Right atrium auricular region (tissue), 2 donors: ENCODE measurements around the gene LIME1. TPM values are rescaled to one million over a fixed set of nuclear protein-coding genes. Genes with fewer than 3 reads are reported as not detected.

ENCODE experiments used
- DNase-seq: peaks from one replicate; pipeline ENCODE4 v3.0.0-alpha.2; 2019; ENCODE audit warnings: low spot score
- H3K27ac ChIP-seq, 2 donors: fragments of 200-600 bp; sonication (generic); 1 replicate in 1 of 2; 2 replicates in 1 of 2; pipeline ENCODE4 v1.5.1; 2016 to 2019
- H3K27me3 ChIP-seq, 2 donors: fragments of 200-600 bp; sonication (generic); one replicate each; pipeline versions ENCODE4 v1.5.1 to v1.6.0; 2017 to 2019
- H3K36me3 ChIP-seq: fragments of 200-600 bp; sonication (generic); one replicate; pipeline ENCODE4 v1.5.1; 2016
- H3K4me1 ChIP-seq, 2 donors: fragments of 200-600 bp; sonication (generic); one replicate each; pipeline versions ENCODE4 v1.5.1 to v1.6.0; 2017 to 2019
- H3K4me3 ChIP-seq, 2 donors: fragments of 200-600 bp; sonication (generic); 1 replicate in 1 of 2; 2 replicates in 1 of 2; pipeline ENCODE4 v1.5.1; 2017 to 2019; ENCODE audit warnings: mild to moderate bottlenecking in 1 of 2, moderate library complexity in 1 of 2
- H3K9me3 ChIP-seq, 2 donors: fragments of 200-600 bp; sonication (generic); one replicate each; pipeline ENCODE4 v1.5.1; 2019
- total RNA-seq, 2 donors: library from RNA; depleted of rRNA; stranded (reverse); fragments of >200 nt; gene quantifications; one replicate each; pipeline ENCODE4 v1.1.0, GENCODE V29; 2016
- TF ChIP-seq, protein P1 (sequence below), 2 donors: fragments of 200-600 bp; sonication (generic); IDR thresholded peaks; one replicate each; pipeline ENCODE4 v1.5.1; 2019; ENCODE audit warnings: antibody characterized with exemption in 2 of 2

Gene LIME1
- total RNA-seq, 2 donors from 2014 or later = 2.4 to 2.5 TPM

DNA sequence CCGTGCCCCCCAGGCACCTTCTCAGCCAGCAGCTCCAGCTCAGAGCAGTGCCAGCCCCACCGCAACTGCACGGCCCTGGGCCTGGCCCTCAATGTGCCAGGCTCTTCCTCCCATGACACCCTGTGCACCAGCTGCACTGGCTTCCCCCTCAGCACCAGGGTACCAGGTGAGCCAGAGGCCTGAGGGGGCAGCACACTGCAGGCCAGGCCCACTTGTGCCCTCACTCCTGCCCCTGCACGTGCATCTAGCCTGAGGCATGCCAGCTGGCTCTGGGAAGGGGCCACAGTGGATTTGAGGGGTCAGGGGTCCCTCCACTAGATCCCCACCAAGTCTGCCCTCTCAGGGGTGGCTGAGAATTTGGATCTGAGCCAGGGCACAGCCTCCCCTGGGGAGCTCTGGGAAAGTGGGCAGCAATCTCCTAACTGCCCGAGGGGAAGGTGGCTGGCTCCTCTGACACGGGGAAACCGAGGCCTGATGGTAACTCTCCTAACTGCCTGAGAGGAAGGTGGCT is 39.1 kb upstream of the LIME1 start:
- Histone ChIP-seq H3K4me1 (peaks cover 0 to 52% of the 10 kb centered on the region in 2 donors), H3K36me3 (peaks cover 14% of the 10 kb centered on the region), H3K4me3 (peak overlapping the region in 1 of 2 donors; percentile 37), H3K9me3 (no peaks in the 10 kb centered on the region), H3K27me3 (no peaks in the 10 kb centered on the region), H3K27ac (peak overlapping the region in 1 of 2 donors; percentile 53)
- DNase-seq = no peak
- TF ChIP-seq, protein P1, sequence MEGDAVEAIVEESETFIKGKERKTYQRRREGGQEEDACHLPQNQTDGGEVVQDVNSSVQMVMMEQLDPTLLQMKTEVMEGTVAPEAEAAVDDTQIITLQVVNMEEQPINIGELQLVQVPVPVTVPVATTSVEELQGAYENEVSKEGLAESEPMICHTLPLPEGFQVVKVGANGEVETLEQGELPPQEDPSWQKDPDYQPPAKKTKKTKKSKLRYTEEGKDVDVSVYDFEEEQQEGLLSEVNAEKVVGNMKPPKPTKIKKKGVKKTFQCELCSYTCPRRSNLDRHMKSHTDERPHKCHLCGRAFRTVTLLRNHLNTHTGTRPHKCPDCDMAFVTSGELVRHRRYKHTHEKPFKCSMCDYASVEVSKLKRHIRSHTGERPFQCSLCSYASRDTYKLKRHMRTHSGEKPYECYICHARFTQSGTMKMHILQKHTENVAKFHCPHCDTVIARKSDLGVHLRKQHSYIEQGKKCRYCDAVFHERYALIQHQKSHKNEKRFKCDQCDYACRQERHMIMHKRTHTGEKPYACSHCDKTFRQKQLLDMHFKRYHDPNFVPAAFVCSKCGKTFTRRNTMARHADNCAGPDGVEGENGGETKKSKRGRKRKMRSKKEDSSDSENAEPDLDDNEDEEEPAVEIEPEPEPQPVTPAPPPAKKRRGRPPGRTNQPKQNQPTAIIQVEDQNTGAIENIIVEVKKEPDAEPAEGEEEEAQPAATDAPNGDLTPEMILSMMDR (IDR thresholded peaks at IDR 0.05) = no peak

DNA sequence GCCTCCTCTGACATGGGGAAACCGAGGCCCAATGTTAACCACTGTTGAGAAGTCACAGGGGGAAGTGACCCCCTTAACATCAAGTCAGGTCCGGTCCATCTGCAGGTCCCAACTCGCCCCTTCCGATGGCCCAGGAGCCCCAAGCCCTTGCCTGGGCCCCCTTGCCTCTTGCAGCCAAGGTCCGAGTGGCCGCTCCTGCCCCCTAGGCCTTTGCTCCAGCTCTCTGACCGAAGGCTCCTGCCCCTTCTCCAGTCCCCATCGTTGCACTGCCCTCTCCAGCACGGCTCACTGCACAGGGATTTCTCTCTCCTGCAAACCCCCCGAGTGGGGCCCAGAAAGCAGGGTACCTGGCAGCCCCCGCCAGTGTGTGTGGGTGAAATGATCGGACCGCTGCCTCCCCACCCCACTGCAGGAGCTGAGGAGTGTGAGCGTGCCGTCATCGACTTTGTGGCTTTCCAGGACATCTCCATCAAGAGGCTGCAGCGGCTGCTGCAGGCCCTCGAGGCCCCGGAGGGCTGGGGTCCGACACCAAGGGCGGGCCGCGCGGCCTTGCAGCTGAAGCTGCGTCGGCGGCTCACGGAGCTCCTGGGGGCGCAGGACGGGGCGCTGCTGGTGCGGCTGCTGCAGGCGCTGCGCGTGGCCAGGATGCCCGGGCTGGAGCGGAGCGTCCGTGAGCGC is 38.5 kb upstream of the LIME1 start:
- peaks cover 14% of the 10 kb centered on the region for H3K36me3 ChIP-seq
- TF ChIP-seq, protein P1 (IDR thresholded peaks at IDR 0.05) = no peak
- H3K27ac ChIP-seq = peak overlapping the region in 1 of 2 donors; percentile 56
- peaks cover 0 to 52% of the 10 kb centered on the region in 2 donors for H3K4me1 ChIP-seq
- no peak overlapping the region for H3K4me3 ChIP-seq
- H3K27me3 ChIP-seq = no peaks in the 10 kb centered on the region
- DNase-seq = no peak
- H3K9me3 ChIP-seq = no peaks in the 10 kb centered on the region

DNA sequence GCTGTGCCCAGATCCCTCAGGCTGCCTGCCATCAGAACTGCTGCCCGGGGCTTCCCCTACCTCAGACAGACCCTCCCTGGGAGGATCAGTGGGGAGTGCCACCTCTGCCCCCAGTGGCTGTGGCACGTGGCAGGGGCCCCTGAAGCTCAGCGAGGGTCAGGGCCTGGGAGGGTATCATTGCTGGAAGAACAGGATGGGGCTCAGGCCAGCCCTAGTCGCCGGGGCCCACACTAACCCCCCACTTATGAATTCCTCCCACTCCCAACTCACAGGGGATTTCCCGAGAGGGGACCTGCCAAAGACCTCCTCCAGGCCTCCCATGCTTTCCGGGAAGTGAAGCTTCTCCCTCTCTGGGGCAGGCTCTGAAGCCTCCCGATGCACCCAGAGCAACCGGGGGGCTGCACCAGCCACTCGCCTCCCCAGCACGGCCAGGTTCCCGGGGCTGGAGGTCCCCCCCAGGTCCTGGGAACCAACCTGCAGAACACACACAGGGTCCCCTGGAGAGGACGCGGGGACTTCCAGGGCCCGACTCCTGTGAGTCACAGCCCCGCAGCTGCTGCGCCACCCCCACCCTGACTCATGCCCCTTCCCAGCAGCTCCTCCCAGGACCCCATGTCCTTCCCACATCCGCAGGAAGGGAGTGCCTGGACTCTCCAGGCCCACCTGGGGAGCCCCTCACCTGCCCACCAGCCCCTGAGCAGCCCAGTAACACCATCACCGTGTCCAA is 37.6 kb upstream of the LIME1 start:
- Histone ChIP-seq H3K27ac (peak overlapping the region; percentile 56 to 63), H3K4me3 (no peak overlapping the region), H3K9me3 (no peaks in the 10 kb centered on the region), H3K36me3 (peaks cover 17% of the 10 kb centered on the region), H3K4me1 (peaks cover 0 to 52% of the 10 kb centered on the region in 2 donors), H3K27me3 (no peaks in the 10 kb centered on the region)
- TF ChIP-seq, protein P1 (IDR thresholded peaks at IDR 0.05) = no peak
- DNase-seq = peak; percentile 78

DNA sequence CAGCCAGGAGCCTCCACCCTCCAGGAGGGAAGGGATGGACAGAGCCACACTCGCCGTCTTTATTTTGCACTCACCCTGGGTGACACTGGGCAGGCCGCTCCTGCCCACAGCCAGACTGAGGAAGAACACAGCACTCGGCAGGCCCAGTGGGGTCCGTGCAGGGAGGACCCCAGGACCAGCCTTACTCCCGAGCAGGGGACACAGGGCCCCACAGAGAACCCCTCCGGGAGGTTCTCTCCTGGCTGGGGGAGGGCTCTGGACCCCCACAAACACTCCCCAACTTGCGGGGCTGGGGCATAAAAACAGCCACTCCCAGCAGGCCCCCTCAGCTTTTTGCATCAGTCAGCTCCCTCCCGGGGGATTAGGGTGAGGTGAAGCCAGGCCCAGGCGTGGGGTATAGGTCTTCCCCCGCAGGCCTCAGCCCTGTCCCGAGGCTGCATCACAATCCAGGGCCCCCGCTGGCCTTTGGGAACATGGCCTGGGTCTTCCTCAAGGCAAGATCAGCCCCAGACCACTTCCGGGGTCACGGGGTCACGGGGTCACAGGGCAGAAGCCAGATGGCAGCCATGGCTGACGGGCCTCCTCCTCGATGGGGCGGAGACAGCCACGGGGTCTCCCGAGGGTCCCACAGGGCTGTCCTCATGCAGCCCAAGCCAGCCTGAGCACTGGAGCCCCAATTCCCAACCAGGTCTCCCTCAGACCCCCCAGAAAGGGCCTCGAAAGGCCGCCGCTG is 36.8 kb upstream of the LIME1 start:
- DNase-seq = no peak
- no peak overlapping the region for H3K4me3 ChIP-seq
- peaks cover 0 to 52% of the 10 kb centered on the region in 2 donors for H3K4me1 ChIP-seq

More for the DNA sequence above, 36.8 kb upstream of the LIME1 start:
- TF ChIP-seq, protein P1 (IDR thresholded peaks at IDR 0.05) = no peak
- H3K27ac ChIP-seq = peak overlapping the region; percentile 56 to 63
- peaks cover 20% of the 10 kb centered on the region for H3K36me3 ChIP-seq
- H3K27me3 ChIP-seq = no peaks in the 10 kb centered on the region
- no peaks in the 10 kb centered on the region for H3K9me3 ChIP-seq
